ENCODE data around the gene MAP3K8.

Gene MAP3K8
- 10.6 to 45.4 reads per million in 2 donors for total RNA-seq

DNA sequence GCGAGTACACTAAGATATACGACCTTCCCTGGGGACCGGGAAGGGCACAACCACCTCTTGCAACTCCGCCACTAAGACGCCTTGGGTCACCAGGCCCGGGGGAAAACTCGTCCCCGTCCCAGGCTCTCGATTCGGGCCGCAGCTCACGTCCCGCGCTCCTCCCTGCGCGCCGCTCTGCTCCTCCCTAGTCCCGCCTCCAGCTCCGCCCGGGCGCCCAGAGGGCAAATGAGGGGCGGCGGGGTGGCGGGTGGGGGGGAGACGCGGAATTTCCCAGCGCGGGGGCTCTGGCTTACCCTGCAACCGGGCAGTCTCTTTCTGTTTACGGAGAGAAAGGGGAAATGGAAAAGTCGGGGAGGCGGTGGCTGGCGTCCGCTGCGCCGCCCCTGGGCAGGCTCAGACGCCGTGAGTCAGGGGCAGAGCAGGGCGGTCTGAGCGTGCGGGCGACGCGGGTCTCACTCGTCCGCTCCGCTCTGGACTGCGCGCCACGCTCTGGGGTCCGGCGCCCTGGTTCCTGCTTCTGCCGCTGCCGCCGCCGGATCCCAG lies at the start of gene MAP3K8:
TSS of gene MAP3K8 (plus strand) at position 455 of the 543 bp plus-strand sequence. CDS start 4,755 bp downstream, outside the sequence.
- peak; percentile 81 for DNase-seq

- no peak for DNase-seq
Observed at GRCh38 chr10:30384701-30385201, 49.2 kb upstream of the MAP3K8 start.

- no peak for DNase-seq
Observed at GRCh38 chr10:30386801-30387588, 47.0 kb upstream of the MAP3K8 start.

DNA sequence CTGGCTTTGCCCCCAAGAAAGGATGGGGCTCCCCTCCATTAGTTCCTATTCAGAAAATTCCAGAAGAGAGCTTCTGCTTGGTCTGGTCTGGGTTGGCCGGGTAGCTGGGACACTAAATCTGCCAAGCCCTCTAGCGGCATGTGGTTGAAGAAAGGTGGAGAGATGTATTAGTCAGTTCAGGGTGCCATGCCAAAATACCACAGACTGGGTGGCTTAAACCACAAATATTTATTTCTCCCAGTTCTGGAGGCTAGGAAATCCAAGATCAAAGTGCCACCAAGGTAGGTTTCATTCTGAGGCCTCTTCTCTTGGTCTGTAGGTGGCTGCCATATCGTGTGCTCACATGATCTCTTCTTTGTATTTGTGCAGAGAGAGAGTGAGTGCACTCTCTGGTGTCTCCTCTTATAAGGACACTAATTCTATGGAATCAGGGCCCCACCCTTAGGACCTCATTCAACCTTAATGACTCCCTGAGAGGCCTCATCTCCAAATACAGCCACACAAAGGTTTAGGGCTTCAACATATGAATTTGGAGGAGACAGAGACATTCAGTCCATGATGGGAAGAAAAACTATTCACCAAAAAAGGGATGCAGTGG lies 46.2 kb upstream of the MAP3K8 start:
- DNase-seq: no peak

GRCh38 chr10:30389543-30389942 lies 44.4 kb upstream of the MAP3K8 start:
- DNase-seq: no peak

DNA sequence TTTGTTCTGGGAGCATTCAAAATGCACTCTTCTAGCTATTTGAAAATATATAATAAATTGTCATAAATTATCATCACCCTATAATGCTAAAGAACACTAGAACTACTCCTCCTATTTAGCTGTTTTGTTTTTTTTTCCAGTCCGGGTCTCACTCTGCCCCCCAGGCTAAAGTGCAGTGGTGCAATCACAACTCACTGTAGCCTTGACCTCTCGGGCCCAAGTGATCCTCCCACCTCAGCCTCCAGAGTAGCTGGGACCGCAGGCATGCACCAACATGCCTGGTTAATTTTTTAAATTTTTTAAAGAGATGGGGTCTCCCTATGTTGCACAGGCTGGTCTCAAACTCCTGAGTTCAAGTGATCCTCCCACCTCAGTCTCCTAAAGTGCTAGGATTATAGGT lies 43.8 kb upstream of the MAP3K8 start:
- DNase-seq: no peak

GRCh38 chr10:30391266-30391665 lies 42.7 kb upstream of the MAP3K8 start:
- no peak for DNase-seq

DNA sequence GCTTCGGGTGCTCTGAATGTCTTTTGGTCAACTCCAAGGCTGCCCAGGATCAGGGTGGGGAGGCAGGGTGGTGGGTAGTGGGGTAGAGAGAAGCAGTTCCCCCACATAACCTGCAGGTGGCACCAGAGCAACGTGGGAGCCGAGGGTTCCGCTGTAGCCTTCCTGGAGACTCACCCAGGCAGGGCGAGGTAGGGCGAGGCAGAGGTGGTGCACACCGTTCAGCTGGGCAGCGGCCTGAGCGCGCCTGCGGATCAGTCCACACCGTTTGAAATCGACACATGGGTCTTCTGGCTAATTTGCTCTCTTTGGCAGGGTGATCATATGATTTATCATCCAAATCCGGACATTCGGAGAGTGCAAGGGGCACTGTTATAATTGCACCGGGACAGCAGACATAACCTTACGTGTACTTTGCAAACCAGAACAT lies 41.4 kb upstream of the MAP3K8 start:
- DNase-seq: peak; percentile 66

GRCh38 chr10:30396293-30396692 lies 37.7 kb upstream of the MAP3K8 start:
- DNase-seq: no peak

DNA sequence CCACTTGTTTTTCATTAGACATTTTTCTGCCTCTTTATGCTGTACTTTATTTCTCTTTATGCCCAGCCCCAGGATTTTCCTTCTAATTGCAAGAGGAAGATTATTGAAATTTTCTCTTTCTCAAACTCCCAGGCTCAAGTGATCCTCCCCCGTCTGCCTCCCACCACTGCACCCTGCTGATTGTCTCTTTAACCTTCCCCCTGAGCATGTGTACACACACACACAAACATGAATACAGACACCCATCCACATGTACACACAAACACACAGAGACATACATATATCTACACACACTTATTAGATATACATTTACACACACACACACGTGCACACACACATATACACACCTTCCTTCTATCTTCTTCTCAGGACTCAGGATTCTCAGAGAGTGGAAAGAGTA lies 37.3 kb upstream of the MAP3K8 start:
- no peak for DNase-seq

GRCh38 chr10:30398193-30398592 lies 35.8 kb upstream of the MAP3K8 start:
- DNase-seq: no peak

DNA sequence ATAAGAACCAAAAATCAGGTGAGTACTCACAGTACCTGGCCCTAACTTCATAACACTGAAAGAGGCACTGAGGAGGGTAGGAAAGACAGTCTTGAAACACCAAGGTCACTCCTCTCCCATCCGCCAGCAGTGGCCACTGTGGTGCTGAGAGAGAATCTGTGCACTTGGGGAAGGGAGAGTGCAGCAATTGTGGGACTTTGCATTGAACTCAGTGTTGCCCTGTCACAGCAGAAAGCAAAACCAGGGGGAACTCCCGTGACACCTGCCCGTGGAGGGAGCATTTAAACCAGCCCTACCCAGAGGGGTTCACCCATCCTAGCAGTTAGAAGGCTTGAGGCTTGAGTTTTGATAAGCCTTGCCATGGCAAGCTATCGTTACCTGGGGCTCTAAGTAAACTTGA lies 35.2 kb upstream of the MAP3K8 start:
- DNase-seq: no peak

GRCh38 chr10:30403494-30403893 lies 30.5 kb upstream of the MAP3K8 start:
- no peak for DNase-seq

DNA sequence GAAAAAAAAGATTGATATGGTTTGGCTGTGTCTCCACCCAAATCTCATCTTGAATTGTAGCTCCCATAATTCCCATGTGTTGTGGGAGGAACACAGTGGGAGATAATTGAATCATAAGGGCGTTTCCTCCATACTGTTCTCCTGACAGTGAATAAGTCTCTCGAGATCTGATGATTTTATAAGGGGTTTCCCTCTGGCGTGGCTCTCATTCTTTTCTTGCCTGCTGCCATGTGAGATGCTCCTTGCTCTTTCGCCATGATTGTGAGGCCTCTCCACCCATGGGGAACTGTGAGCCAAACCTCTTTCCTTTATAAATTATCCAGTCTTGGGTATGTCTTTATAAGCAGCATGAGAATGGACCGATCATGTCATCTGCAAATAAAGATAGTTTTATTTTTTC lies 29.4 kb upstream of the MAP3K8 start:
- no peak for DNase-seq

GRCh38 chr10:30411263-30411662 lies 22.7 kb upstream of the MAP3K8 start:
- no peak for DNase-seq

- no peak for DNase-seq
Observed at GRCh38 chr10:30412901-30413300, 21.1 kb upstream of the MAP3K8 start.

DNA sequence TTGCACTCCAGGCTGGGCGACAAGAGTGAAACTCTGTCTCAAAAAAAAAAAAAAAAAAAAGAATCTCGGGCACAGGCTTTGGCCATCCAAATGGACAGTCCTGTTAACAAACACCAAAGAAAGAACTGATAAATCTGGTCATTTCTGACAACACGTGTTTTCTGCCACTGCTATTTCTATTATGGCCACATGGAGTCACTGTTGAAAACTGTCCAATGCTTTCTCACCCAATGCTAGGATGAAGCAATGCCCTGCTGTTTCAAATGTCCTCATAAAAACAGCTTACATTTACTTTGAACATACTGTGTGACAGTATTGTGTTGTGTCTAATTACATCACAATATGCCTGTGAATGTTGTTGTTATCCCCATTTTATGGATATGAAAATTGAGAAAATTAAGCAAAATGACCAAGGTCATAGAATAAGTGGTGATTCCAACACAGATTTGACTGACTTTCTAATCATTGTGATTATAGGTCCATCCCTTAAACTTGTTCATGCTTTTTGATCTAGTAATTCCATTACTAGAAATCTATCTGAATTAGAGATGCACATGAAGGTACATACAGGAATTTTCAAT lies 19.9 kb upstream of the MAP3K8 start:
- DNase-seq: no peak

- DNase-seq: no peak
Observed at GRCh38 chr10:30415593-30415992, 18.4 kb upstream of the MAP3K8 start.

DNA sequence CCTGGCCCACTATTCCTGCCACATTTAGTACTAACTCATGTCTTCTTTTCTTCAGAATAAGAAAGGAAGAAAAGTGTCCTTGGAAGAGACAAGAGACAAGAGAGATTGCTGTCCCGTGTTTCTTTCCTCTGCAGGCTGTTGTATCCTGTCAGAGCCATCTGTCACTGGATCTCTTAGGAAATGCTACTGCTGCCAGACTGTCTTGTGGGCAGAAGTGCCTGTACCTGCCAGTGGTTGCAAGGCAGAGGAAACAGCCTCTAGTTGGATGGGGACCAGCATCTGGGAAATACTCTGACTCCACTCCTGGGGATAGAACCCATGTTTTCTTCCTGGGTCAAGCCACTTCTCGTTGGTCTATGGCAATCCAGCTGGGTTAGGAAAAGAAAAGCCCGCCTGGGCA lies 16.7 kb upstream of the MAP3K8 start:
- no peak for DNase-seq

- DNase-seq: no peak
Observed at GRCh38 chr10:30420266-30420665, 13.7 kb upstream of the MAP3K8 start.

DNA sequence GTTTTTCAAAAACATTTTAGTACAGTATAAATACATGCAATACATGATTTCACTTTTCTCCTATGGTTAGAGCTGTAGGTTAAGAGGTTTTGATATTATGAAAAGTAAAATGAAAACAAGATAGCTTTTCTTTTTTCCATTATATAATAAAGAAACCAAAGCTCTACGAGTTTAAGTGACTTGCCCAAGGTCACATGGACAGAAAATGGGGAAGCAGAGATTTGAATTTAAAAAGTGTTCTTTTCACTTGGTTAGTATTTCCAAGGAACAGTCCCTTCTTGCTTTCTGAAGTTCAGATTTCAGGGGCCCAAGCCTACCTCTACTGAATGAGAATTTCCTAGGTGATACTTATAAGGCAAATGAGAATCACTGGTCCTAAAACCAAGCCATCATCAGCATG lies 13.2 kb upstream of the MAP3K8 start:
- DNase-seq: no peak

GRCh38 chr10:30422151-30422695 lies 11.8 kb upstream of the MAP3K8 start:
- no peak for DNase-seq

DNA sequence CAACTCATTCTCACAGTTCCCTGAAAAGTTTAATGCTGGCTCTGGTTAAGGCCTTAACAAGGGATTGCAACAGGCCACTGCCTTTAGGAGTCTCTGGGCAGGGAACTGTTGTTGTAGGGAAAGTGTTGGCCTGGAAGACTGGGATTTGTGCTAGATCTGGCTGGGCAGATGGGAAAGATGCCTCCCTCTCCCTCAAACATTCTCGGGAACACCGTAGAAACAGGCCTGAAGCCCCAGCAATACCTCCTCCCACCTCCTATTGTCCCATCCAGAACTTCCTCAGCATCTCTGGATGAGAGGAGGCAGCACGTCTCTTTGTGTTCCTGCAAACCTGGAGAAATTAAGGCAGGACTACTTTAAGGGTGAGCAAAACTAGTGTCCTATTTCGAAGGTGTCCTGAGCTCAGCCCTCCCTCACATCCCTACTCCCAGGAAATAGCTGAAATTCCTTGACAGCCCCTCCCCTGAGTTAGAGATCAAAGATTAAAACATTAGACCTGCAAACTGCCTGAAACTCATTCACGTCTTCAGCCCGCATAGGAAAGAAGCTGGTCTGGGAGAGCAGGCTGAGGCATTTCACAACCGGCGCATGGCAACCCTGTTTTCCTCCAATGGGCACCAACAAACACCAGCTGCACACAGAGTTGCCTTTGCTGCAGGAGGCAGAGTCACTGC lies 10.9 kb upstream of the MAP3K8 start:
- DNase-seq: no peak
